RPMI7951 (cell line): ENCODE results near the gene RAB5A. TPM values are rescaled to one million over a fixed set of nuclear protein-coding genes. Genes with fewer than 3 reads are reported as not detected.
"Not testable (repeated sequence)": the region's sequence is repeated elsewhere in the genome, so short reads cannot be mapped to it uniquely, and the experiment has no call there.

ENCODE experiments used
- DNase-seq: peaks from one replicate; pipeline ENCODE4 v3.0.0-alpha.2; 2012; ENCODE audit warnings: low read depth
- total RNA-seq: library from RNA; depleted of rRNA; stranded (reverse); fragments of >200 nt; shearing (Covaris generic); gene quantifications from 2 replicates; pipeline ENCODE4 v1.2.3, GENCODE V29; 2014; rRNA removed

RAB5A gene
- total RNA-seq, 1 experiment from 2014 or later = 111 TPM

- DNase-seq = no peak
Measured at GRCh38 chr3:20023623-20024405, 76.9 kb downstream of the RAB5A start.

- DNase-seq = no peak
Measured at GRCh38 chr3:20027136-20027535, 80.2 kb downstream of the RAB5A start.

GRCh38 chr3:20028905-20029331 is 82.0 kb downstream of the RAB5A start:
- DNase-seq = no peak

GRCh38 chr3:20031939-20032338 is 85.0 kb downstream of the RAB5A start:
- DNase-seq = not testable (repeated sequence)

Other genes starting within 250 kb of the RAB5A start
- 1.1 and 1.6 TPM in 2 replicates for gene EFHB, start 12.9 kb upstream of the RAB5A start, total RNA-seq
- gene PP2D1, start 65.2 kb downstream of the RAB5A start, total RNA-seq = not detected in 2 replicates
- 11.3 and 13.1 TPM in 2 replicates for gene KAT2B, start 93.3 kb downstream of the RAB5A start, total RNA-seq
- gene SGO1, start 239.1 kb downstream of the RAB5A start, total RNA-seq = 26.0 and 33.8 TPM in 2 replicates